Measurements from ENCODE around the gene PXDC1. TPM values are rescaled to one million over a fixed set of nuclear protein-coding genes. Genes with fewer than 3 reads are reported as not detected.

PXDC1 gene
- total RNA-seq, 4 donors from 2014 or later: 58.4 to 103 (median 72.4) TPM

- intact Hi-C loops (cut with DNase I; ENCODE audit: low total_unique reads): no loop called here
- DNase-seq (ENCODE audit: low spot score in 2 of 2): peak in 1 of 2 donors; percentile 77
- 88 to 93% methylated on average over 26 of the region's 26 CpGs for WGBS, 2 donors
- TF ChIP-seq POLR2A (IDR thresholded peaks at IDR 0.05): no peak
- TF ChIP-seq CTCF (IDR thresholded peaks at IDR 0.05): no peak
- H3K4me3 ChIP-seq (ENCODE audit: low read depth, poor library complexity, severe bottlenecking): no peak overlapping the region
Observed at GRCh38 chr6:3784885-3785744, 33.6 kb upstream of the PXDC1 start.

GRCh38 chr6:3784423-3784822 is 32.9 kb upstream of the PXDC1 start:
- TF ChIP-seq CTCF (IDR thresholded peaks at IDR 0.05): no peak
- TF ChIP-seq POLR2A (IDR thresholded peaks at IDR 0.05): no peak
- H3K4me3 ChIP-seq (ENCODE audit: low read depth, poor library complexity, severe bottlenecking): no peak overlapping the region
- no peak for DNase-seq (ENCODE audit: low spot score in 2 of 2)
- WGBS, 2 donors: 94% methylated on average over 12 of the region's 12 CpGs
- intact Hi-C loops (cut with DNase I; ENCODE audit: low total_unique reads): no loop called here

- intact Hi-C loops (cut with DNase I; ENCODE audit: low total_unique reads): no loop called here
- WGBS, 2 donors: 70 to 78% methylated on average over 17 of the region's 17 CpGs
- DNase-seq (ENCODE audit: low spot score in 2 of 2): no peak
Observed at GRCh38 chr6:3782876-3783832, 31.6 kb upstream of the PXDC1 start.

GRCh38 chr6:3781504-3781903 is 30.0 kb upstream of the PXDC1 start:
- TF ChIP-seq CTCF (IDR thresholded peaks at IDR 0.05): no peak
- TF ChIP-seq POLR2A (IDR thresholded peaks at IDR 0.05): no peak
- intact Hi-C loops (cut with DNase I; ENCODE audit: low total_unique reads): no loop called here
- 83 to 90% methylated on average over 8 of the region's 8 CpGs for WGBS, 2 donors
- DNase-seq (ENCODE audit: low spot score in 2 of 2): no peak
- no peak overlapping the region for H3K4me3 ChIP-seq (ENCODE audit: low read depth, poor library complexity, severe bottlenecking)

More at GRCh38 chr6:3782876-3783832, 31.6 kb upstream of the PXDC1 start:
- H3K4me3 ChIP-seq (ENCODE audit: low read depth, poor library complexity, severe bottlenecking): no peak overlapping the region
- no peak for TF ChIP-seq POLR2A (IDR thresholded peaks at IDR 0.05)
- no peak for TF ChIP-seq CTCF (IDR thresholded peaks at IDR 0.05)

GRCh38 chr6:3779574-3779849 is 28.0 kb upstream of the PXDC1 start:
- intact Hi-C loops (cut with DNase I; ENCODE audit: low total_unique reads): no loop called here
- WGBS, 2 donors: 92 to 96% methylated on average over 6 of the region's 6 CpGs
- peak in 1 of 2 donors; percentile 76 for DNase-seq (ENCODE audit: low spot score in 2 of 2)
- H3K4me3 ChIP-seq (ENCODE audit: low read depth, poor library complexity, severe bottlenecking): no peak overlapping the region
- TF ChIP-seq POLR2A (IDR thresholded peaks at IDR 0.05) (no peak), CTCF (IDR thresholded peaks at IDR 0.05) (no peak)

Data from lower leg skin (tissue), 4 donors.